Peyer's patch (tissue), 4 donors: ENCODE results near the gene FAM131B. TPM values are rescaled to one million over a fixed set of nuclear protein-coding genes. Genes with fewer than 3 reads are reported as not detected.
A peak's percentile ranks its signal among the peaks of the same experiment; 100 is the strongest.

Experiments used
- DNase-seq, 3 donors: peaks; one replicate each; pipeline ENCODE4 v3.0.0-alpha.2; 2017 to 2019
- H3K27ac ChIP-seq, 4 donors: fragments of 200-600 bp; sonication (generic); one replicate each; pipeline ENCODE4 v1.5.1; 2016 to 2019
- H3K27me3 ChIP-seq, 2 donors: fragments of 200-600 bp; sonication (generic); one replicate each; pipeline ENCODE4 v1.5.1; 2019
- H3K36me3 ChIP-seq, 3 donors: fragments of 200-600 bp; sonication (generic); one replicate each; pipeline ENCODE4 v1.5.1; 2016 to 2019
- H3K4me1 ChIP-seq, 4 donors: fragments of 200-600 bp; sonication (generic); one replicate each; pipeline ENCODE4 v1.5.1; 2016 to 2019
- H3K4me3 ChIP-seq, 4 donors: fragments of 200-600 bp; sonication (generic); 1 replicate in 3 of 4; 2 replicates in 1 of 4; pipeline ENCODE4 v1.5.1; 2016 to 2019; ENCODE audit warnings: mild to moderate bottlenecking in 1 of 4
- H3K9me3 ChIP-seq, 4 donors: fragments of 200-600 bp; sonication (generic); one replicate each; pipeline ENCODE4 v1.5.1; 2016 to 2019; ENCODE audit warnings: mild to moderate bottlenecking in 1 of 4
- POLR2A ChIP-seq, 2 donors: fragments of 450-650 bp; IDR thresholded peaks; one replicate each; pipeline ENCODE4 v1.5.1; 2017; ENCODE audit warnings: antibody characterized with exemption in 2 of 2, mild to moderate bottlenecking in 2 of 2, moderate library complexity in 2 of 2
- total RNA-seq, 4 donors: library from RNA; depleted of rRNA; stranded (reverse); fragments of >200 nt; gene quantifications; one replicate each; pipeline ENCODE4 v1.1.0, GENCODE V29; 2016
- TF ChIP-seq, protein P1 (sequence below), 6 experiments: fragments of 450-650 bp in 4 of 6; fragments of 200-600 bp in 2 of 6; sonication (generic) in 1 of 6; IDR thresholded peaks; one replicate each; pipeline ENCODE4 v1.5.1; 2017 to 2019; ENCODE audit warnings: antibody characterized with exemption in 6 of 6, mild to moderate bottlenecking in 3 of 6, moderate library complexity in 1 of 6

The FAM131B gene
- total RNA-seq, 4 donors from 2014 or later = 0.66 to 0.83 (median 0.80) TPM; not detected in 1

GRCh38 chr7:143351574-143351973 is 10.9 kb downstream of the FAM131B start:
- no peak overlapping the region for H3K4me3 ChIP-seq
- H3K27ac ChIP-seq = no peak overlapping the region
- H3K27me3 ChIP-seq = no peaks in the 10 kb centered on the region
- no peaks in the 10 kb centered on the region for H3K4me1 ChIP-seq
- TF ChIP-seq, protein P1, sequence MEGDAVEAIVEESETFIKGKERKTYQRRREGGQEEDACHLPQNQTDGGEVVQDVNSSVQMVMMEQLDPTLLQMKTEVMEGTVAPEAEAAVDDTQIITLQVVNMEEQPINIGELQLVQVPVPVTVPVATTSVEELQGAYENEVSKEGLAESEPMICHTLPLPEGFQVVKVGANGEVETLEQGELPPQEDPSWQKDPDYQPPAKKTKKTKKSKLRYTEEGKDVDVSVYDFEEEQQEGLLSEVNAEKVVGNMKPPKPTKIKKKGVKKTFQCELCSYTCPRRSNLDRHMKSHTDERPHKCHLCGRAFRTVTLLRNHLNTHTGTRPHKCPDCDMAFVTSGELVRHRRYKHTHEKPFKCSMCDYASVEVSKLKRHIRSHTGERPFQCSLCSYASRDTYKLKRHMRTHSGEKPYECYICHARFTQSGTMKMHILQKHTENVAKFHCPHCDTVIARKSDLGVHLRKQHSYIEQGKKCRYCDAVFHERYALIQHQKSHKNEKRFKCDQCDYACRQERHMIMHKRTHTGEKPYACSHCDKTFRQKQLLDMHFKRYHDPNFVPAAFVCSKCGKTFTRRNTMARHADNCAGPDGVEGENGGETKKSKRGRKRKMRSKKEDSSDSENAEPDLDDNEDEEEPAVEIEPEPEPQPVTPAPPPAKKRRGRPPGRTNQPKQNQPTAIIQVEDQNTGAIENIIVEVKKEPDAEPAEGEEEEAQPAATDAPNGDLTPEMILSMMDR (IDR thresholded peaks at IDR 0.05) = no peak
- no peak for TF ChIP-seq POLR2A (IDR thresholded peaks at IDR 0.05)
- no peak for DNase-seq
- no peaks in the 10 kb centered on the region for H3K36me3 ChIP-seq
- H3K9me3 ChIP-seq = no peaks in the 10 kb centered on the region

GRCh38 chr7:143351060-143351459 is 11.5 kb downstream of the FAM131B start:
- H3K9me3 ChIP-seq = no peaks in the 10 kb centered on the region
- no peaks in the 10 kb centered on the region for H3K4me1 ChIP-seq
- DNase-seq = no peak
- no peaks in the 10 kb centered on the region for H3K36me3 ChIP-seq
- no peaks in the 10 kb centered on the region for H3K27me3 ChIP-seq
- no peak overlapping the region for H3K27ac ChIP-seq
- TF ChIP-seq, protein P1 (IDR thresholded peaks at IDR 0.05) = no peak
- TF ChIP-seq POLR2A (IDR thresholded peaks at IDR 0.05) = no peak
- H3K4me3 ChIP-seq = no peak overlapping the region

GRCh38 chr7:143347950-143348349 is 14.6 kb downstream of the FAM131B start:
- TF ChIP-seq, protein P1 (IDR thresholded peaks at IDR 0.05) = no peak
- no peak for TF ChIP-seq POLR2A (IDR thresholded peaks at IDR 0.05)
- Histone ChIP-seq H3K9me3 (no peaks in the 10 kb centered on the region), H3K4me3 (no peak overlapping the region), H3K27me3 (no peaks in the 10 kb centered on the region), H3K4me1 (peaks cover 0 to 6% (median 0%) of the 10 kb centered on the region in 4 donors), H3K27ac (no peak overlapping the region), H3K36me3 (no peaks in the 10 kb centered on the region)
- DNase-seq = no peak

DNA sequence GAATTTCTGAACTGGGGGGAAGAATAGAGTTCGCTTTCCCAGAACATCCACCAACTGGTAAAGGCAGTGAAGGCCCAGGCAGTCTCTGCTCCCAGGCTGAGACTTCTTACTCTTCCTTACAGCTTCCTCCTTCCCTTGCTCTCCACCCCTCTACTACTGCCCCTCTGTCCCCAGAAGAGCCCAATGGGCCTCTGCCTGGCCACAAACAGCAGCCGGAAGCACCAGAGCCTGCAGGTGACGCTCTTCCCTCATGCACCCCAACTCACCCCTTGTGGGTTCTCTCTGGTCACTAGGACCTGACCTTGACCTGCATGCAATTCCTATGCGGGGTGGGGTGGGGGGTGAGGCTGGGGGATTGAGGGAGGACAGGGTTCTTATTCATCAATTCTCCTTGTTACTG is 16.5 kb downstream of the FAM131B start:
- TF ChIP-seq, protein P1 (IDR thresholded peaks at IDR 0.05) = no peak
- TF ChIP-seq POLR2A (IDR thresholded peaks at IDR 0.05) = no peak
- Histone ChIP-seq H3K4me1 (peaks cover 0 to 6% (median 0%) of the 10 kb centered on the region in 4 donors), H3K27ac (no peak overlapping the region), H3K36me3 (no peaks in the 10 kb centered on the region), H3K27me3 (no peaks in the 10 kb centered on the region), H3K4me3 (no peak overlapping the region), H3K9me3 (no peaks in the 10 kb centered on the region)
- DNase-seq = no peak

GRCh38 chr7:143345428-143345900 is 17.0 kb downstream of the FAM131B start:
- DNase-seq = peak; percentile 63 to 87 (median 77)
- H3K27me3 ChIP-seq = no peaks in the 10 kb centered on the region
- peak overlapping the region in 2 of 4 donors; percentile 30 to 41 for H3K4me3 ChIP-seq
- H3K4me1 ChIP-seq = peaks cover 0 to 6% (median 0%) of the 10 kb centered on the region in 4 donors
- no peak overlapping the region for H3K27ac ChIP-seq
- H3K36me3 ChIP-seq = no peaks in the 10 kb centered on the region
- no peaks in the 10 kb centered on the region for H3K9me3 ChIP-seq
- TF ChIP-seq, protein P1 (IDR thresholded peaks at IDR 0.05) = peak in 5 of 6 experiments; percentile 38 to 73 (median 63)
- TF ChIP-seq POLR2A (IDR thresholded peaks at IDR 0.05) = no peak

DNA sequence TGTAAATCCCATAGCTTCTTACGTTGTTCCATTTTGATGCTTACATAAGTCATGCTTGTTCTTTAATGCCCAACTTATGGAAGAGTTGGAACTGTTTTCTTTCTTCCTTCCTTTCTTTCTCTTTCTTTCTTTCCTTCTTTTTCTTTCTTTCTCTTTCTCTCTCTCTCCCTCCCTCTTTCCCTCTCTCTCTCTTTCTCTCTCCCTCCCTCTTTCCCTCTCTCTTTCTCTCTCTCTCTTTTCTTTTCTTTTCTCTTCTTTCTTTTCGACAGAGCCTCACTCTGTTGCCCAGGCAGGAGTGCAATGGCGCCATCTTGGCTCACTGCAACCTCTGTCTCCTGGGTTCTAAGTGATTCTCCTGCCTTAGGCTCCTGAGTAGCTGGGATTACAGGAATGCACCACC is 18.9 kb downstream of the FAM131B start:
- peaks cover 0 to 6% (median 0%) of the 10 kb centered on the region in 4 donors for H3K4me1 ChIP-seq
- no peak overlapping the region for H3K4me3 ChIP-seq
- no peaks in the 10 kb centered on the region for H3K27me3 ChIP-seq
- H3K36me3 ChIP-seq = no peaks in the 10 kb centered on the region
- no peak for DNase-seq
- no peaks in the 10 kb centered on the region for H3K9me3 ChIP-seq
- TF ChIP-seq POLR2A (IDR thresholded peaks at IDR 0.05) = no peak
- no peak overlapping the region for H3K27ac ChIP-seq
